Measurements from ENCODE around the gene SNAP47. TPM values are rescaled to one million over a fixed set of nuclear protein-coding genes. Genes with fewer than 3 reads are reported as not detected.

Gene SNAP47
- total and polyA plus RNA-seq, 2 of the 4 experiments (the other 2 are of a cell fraction), result 39.4 to 72.9 TPM

GRCh38 chr1:227761621-227762230, 26.5 kb downstream of the SNAP47 start:
- no peak overlapping the region for H3K14ac ChIP-seq (replicated peaks; ENCODE audit: low read depth, low read length)
- 42% methylated on average over 2 of the region's 17 CpGs; no CpG with 5 or more reads in 1 of the 2 experiments for WGBS, 2 experiments (ENCODE audit: extremely low coverage in 2 of 2, insufficient read length in 1 of 2)
- H3K23ac ChIP-seq (ENCODE audit: low read depth, low read length), result no peak overlapping the region
- H2AFZ ChIP-seq (replicated peaks; ENCODE audit: low read length, poor library complexity), result no peak overlapping the region
- H2AK9ac ChIP-seq (replicated peaks; ENCODE audit: low read depth, low read length, poor library complexity), result peak overlapping the region; percentile 90
- BruUV-seq (replicated peaks), result no TSS peak
- no peak overlapping the region for H3K4me2 ChIP-seq (ENCODE audit: low read depth, low read length)
- no peaks in the 10 kb centered on the region for H3K27me3 ChIP-seq (ENCODE audit: control insufficient read depth, insufficient read depth, low read length)
- peaks cover 38% of the 10 kb centered on the region for H3K4me1 ChIP-seq (ENCODE audit: control insufficient read depth, insufficient read depth, low read length)
- in situ Hi-C loops (cut with MboI; ENCODE audit: low sequenced_read_pairs) (loop anchor here (5.0 to 10.0 kb wide), 2 partner anchors 186 to 323 kb away; partner anchors contain the start of genes ARF1 and WNT9A), intact Hi-C loops (cut with micrococcal nuclease) (loop anchor here (1.0 to 5.0 kb wide), 2 partner anchors 185 to 321 kb away; partner anchors contain the start of gene ARF1), dilution Hi-C loops (cut with HindIII; ENCODE audit: low sequenced_read_pairs, unreplicated experiment) (no loop called here)
- H3K4me3 ChIP-seq (ENCODE audit: insufficient read depth, low read depth, low read length), result no peak overlapping the region
- no peak overlapping the region for H4K5ac ChIP-seq (ENCODE audit: low read depth, low read length)
- H2BK120ac ChIP-seq (ENCODE audit: low read depth, low read length), result peak overlapping the region; percentile 4; the same call in 1 of the 2 replicates
- peaks cover 28% of the 10 kb centered on the region for H3K9me1 ChIP-seq (ENCODE audit: insufficient read depth, low read length)
- no peak overlapping the region for H3K18ac ChIP-seq (ENCODE audit: low read depth, low read length)
- peak overlapping the region; percentile 44; the same call in 1 of the 2 replicates for H4K91ac ChIP-seq (ENCODE audit: insufficient read depth, low read depth, low read length)
- no peak overlapping the region; the same call in 1 of the 2 replicates for H2BK20ac ChIP-seq (ENCODE audit: low read depth, low read length)
- POLR2A ChIA-PET (ENCODE audit: unreplicated experiment), result no interaction called here
- H2AK5ac ChIP-seq (ENCODE audit: low read depth, low read length), result peak overlapping the region; percentile 33
- no peak for ATAC-seq (ENCODE audit: low read depth)
- peak overlapping the region; percentile 48; the same call in 1 of the 2 replicates for H3K4ac ChIP-seq (ENCODE audit: low read depth, low read length)
- no peak overlapping the region; the same call in 1 of the 2 replicates for H3K27ac ChIP-seq (ENCODE audit: insufficient read depth, low read length)
- TF ChIP-seq FOS (IDR thresholded peaks at IDR 0.05; ENCODE audit: low read depth, low read length), result no peak
- TF ChIP-seq MAFK (IDR thresholded peaks at IDR 0.05; ENCODE audit: low read depth, low read length), result no peak
- TF ChIP-seq CEBPB (IDR thresholded peaks at IDR 0.05; ENCODE audit: low read depth, low read length), result no peak
- no peak for TF ChIP-seq BHLHE40 (IDR thresholded peaks at IDR 0.05; ENCODE audit: low read depth, low read length)
- no peak for TF ChIP-seq CTCF (conservative IDR thresholded peaks at IDR 0.05; ENCODE audit: low read depth, low read length)
- no peak for TF ChIP-seq ELK1 (IDR thresholded peaks at IDR 0.05; ENCODE audit: borderline replicate concordance, low read depth, low read length)
- TF ChIP-seq SMC3 (IDR thresholded peaks at IDR 0.05; ENCODE audit: low read depth, low read length), result no peak
- no peak for TF ChIP-seq MAZ (IDR thresholded peaks at IDR 0.05; ENCODE audit: borderline replicate concordance, low read depth, low read length)
- TF ChIP-seq POLR2A (IDR thresholded peaks at IDR 0.05; ENCODE audit: low read depth, low read length), result no peak
- TF ChIP-seq RCOR1 (IDR thresholded peaks at IDR 0.05; ENCODE audit: insufficient replicate concordance, low read length), result no peak
- no peak for TF ChIP-seq USF2 (IDR thresholded peaks at IDR 0.05; ENCODE audit: low read depth, low read length)
- TF ChIP-seq RAD21 (IDR thresholded peaks at IDR 0.05; ENCODE audit: low read length), result no peak
- TF ChIP-seq NFE2L2 (IDR thresholded peaks at IDR 0.05; ENCODE audit: low read depth, low read length), result no peak
- TF ChIP-seq MXI1 (IDR thresholded peaks at IDR 0.05; ENCODE audit: borderline replicate concordance, low read depth, low read length), result no peak
- TF ChIP-seq CHD1 (IDR thresholded peaks at IDR 0.05; ENCODE audit: low read depth, low read length), result no peak
- H4K20me1 ChIP-seq (ENCODE audit: insufficient read depth, low read length), result peaks cover 54% of the 10 kb centered on the region
- peak overlapping the region; percentile 5 for H2BK5ac ChIP-seq (ENCODE audit: low read depth, low read length, poor library complexity, severe bottlenecking)
- no peak for DNase-seq
- CTCF ChIA-PET, result interaction anchor here (0.6 to 2.0 kb wide), 4 partner anchors 14 to 184 kb away, joined by 3 to 7 read pairs (median 5); no protein-coding TSS in a partner anchor
- H3K9me3 ChIP-seq (ENCODE audit: control insufficient read depth, insufficient read depth, low read length), result no peaks in the 10 kb centered on the region
- peaks cover 20% of the 10 kb centered on the region for H3K36me3 ChIP-seq (ENCODE audit: control insufficient read depth, insufficient read depth, low read length)
- 0 out of 3 replicates have a peak overlapping the region, but pooled peaks have one; percentile 4 for H2BK15ac ChIP-seq (ENCODE audit: low read depth, low read length)
- peaks cover 24 to 87% of the 10 kb centered on the region in 2 experiments; a peak in 3 of 4 replicates for H3K79me1 ChIP-seq (ENCODE audit: low read depth in 1 of 2, low read length in 2 of 2)
- H4K8ac ChIP-seq (ENCODE audit: low read depth in 2 of 2, low read length in 2 of 2), result no peak overlapping the region
- H3K56ac ChIP-seq (ENCODE audit: extremely low read depth, insufficient read depth, low read length), result no peak overlapping the region
- no peak overlapping the region for H3K9ac ChIP-seq (ENCODE audit: low read depth, low read length)

Measured in IMR-90 (cell line).